Chondrocyte (in vitro differentiated cells): ENCODE results near the gene ASIC2. TPM values are rescaled to one million over a fixed set of nuclear protein-coding genes. Genes with fewer than 3 reads are reported as not detected.
A peak's percentile ranks its signal among the peaks of the same experiment; 100 is the strongest.

ENCODE experiments used
- DNase-seq: peaks from one replicate; pipeline ENCODE4 v3.0.0; 2021; ENCODE audit warnings: mixed read lengths, low spot score
- H3K27ac Mint-ChIP-seq: one replicate; pipeline ENCODE4 v1.8.0; 2021; ENCODE audit warnings: mild to moderate bottlenecking, moderate library complexity, mixed read lengths; ENCODE audit not compliant: unreplicated experiment
- H3K27me3 Mint-ChIP-seq: 2 replicates; pipeline ENCODE4 v1.8.0; 2021; ENCODE audit warnings: low read depth, mixed read lengths
- H3K36me3 Mint-ChIP-seq: 2 replicates; pipeline ENCODE4 v1.8.0; 2021; ENCODE audit warnings: low read depth, mixed read lengths
- H3K4me1 Mint-ChIP-seq: 2 replicates; pipeline ENCODE4 v1.8.0; 2021; ENCODE audit warnings: low read depth, mild to moderate bottlenecking, mixed read lengths
- H3K4me3 Mint-ChIP-seq: one replicate; pipeline ENCODE4 v1.8.0; 2021; ENCODE audit warnings: mild to moderate bottlenecking, moderate library complexity, mixed read lengths; ENCODE audit not compliant: unreplicated experiment
- H3K9me3 Mint-ChIP-seq: 2 replicates; pipeline ENCODE4 v1.8.0; 2021; ENCODE audit warnings: low read depth, mixed read lengths
- CTCF ChIP-seq: fragments of 200-600 bp; sonication (generic); IDR thresholded peaks from 2 replicates; pipeline ENCODE4 v1.5.0; 2021; ENCODE audit warnings: antibody characterized with exemption, mild to moderate bottlenecking, moderate library complexity
- total RNA-seq: library from RNA; stranded (reverse); gene quantifications from 3 replicates; pipeline ENCODE4 v1.2.1, GENCODE V29; 2021

ASIC2 gene
- total RNA-seq, 1 donor from 2014 or later, result not detected

- H3K27me3 Mint-ChIP-seq, result peaks cover 6% of the 10 kb centered on the region
- no peaks in the 10 kb centered on the region for H3K36me3 Mint-ChIP-seq
- no peak for DNase-seq
- no peak overlapping the region for H3K4me3 Mint-ChIP-seq
- peaks cover 37% of the 10 kb centered on the region for H3K4me1 Mint-ChIP-seq
- TF ChIP-seq CTCF, result no peak
- H3K27ac Mint-ChIP-seq, result peak overlapping the region; percentile 83
- H3K9me3 Mint-ChIP-seq, result no peaks in the 10 kb centered on the region
Measured at GRCh38 chr17:33013596-33014375, 279.3 kb downstream of the ASIC2 start.

- Mint-ChIP-seq H3K4me3 (no peak overlapping the region), H3K27ac (peak overlapping the region; percentile 83), H3K36me3 (no peaks in the 10 kb centered on the region), H3K9me3 (no peaks in the 10 kb centered on the region), H3K27me3 (peaks cover 1% of the 10 kb centered on the region), H3K4me1 (peaks cover 37% of the 10 kb centered on the region)
- DNase-seq, result no peak
- TF ChIP-seq CTCF, result no peak
Measured at GRCh38 chr17:33012522-33013033, 280.5 kb downstream of the ASIC2 start.

- DNase-seq, result no peak
- no peaks in the 10 kb centered on the region for H3K9me3 Mint-ChIP-seq
- peaks cover 5% of the 10 kb centered on the region for H3K27me3 Mint-ChIP-seq
- H3K27ac Mint-ChIP-seq, result no peak overlapping the region
- no peak for TF ChIP-seq CTCF
- H3K4me3 Mint-ChIP-seq, result no peak overlapping the region
- peaks cover 32% of the 10 kb centered on the region for H3K4me1 Mint-ChIP-seq
- H3K36me3 Mint-ChIP-seq, result no peaks in the 10 kb centered on the region
Measured at GRCh38 chr17:33009636-33010035, 283.5 kb downstream of the ASIC2 start.

DNA sequence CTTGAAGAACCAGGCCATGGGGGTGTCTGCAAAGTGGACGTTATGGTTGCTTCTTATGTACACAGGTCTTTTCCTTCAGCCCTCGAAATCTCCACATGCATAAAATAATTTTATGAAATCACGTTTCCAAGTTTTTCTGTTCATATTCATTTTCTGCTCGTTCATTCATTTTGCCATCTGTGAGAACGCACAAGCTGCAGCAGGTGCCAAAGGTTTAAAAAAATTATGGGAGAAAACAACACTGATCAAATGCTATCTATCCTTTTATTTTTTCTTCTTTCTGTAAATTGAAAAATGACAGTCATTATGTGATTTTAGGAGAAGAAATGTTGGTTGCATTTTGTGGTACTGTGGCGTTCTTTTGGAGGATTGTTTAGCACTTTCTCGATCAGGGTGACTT lies 285.9 kb downstream of the ASIC2 start:
- Mint-ChIP-seq H3K9me3 (no peaks in the 10 kb centered on the region), H3K4me1 (peaks cover 7% of the 10 kb centered on the region), H3K36me3 (no peaks in the 10 kb centered on the region), H3K27ac (no peak overlapping the region), H3K4me3 (no peak overlapping the region), H3K27me3 (peaks cover 10% of the 10 kb centered on the region)
- DNase-seq, result no peak
- TF ChIP-seq CTCF, result no peak

DNA sequence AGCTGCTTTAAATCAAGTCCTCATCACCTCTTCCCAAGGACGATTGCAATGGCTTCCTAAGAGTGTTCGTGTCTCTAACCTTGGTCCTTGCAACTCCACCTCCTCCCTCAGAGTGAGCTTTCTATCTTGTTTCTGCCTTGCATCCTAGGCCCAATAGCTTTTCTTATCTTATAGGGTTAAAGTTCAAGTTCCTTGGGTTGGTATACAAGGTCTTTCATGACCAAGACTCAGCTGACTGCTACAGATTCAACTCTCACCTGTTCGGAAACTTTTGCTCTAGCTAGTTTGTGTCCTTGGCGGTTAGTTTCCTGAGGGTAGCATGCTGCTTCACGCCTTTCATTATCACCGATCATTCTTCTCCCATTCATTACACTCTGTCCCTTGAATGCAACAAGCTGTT lies 290.8 kb downstream of the ASIC2 start:
- Mint-ChIP-seq H3K27me3 (peaks cover 10% of the 10 kb centered on the region), H3K4me3 (no peak overlapping the region), H3K9me3 (peaks cover 4% of the 10 kb centered on the region), H3K27ac (no peak overlapping the region), H3K36me3 (no peaks in the 10 kb centered on the region), H3K4me1 (peaks cover 8% of the 10 kb centered on the region)
- no peak for TF ChIP-seq CTCF
- no peak for DNase-seq
